Gastroesophageal sphincter (tissue), 3 donors: ENCODE data around the gene KDM5A.

Experiments
- CTCF ChIP-seq, 4 experiments: fragments of 200-600 bp in 2 of 4; fragments of 450-650 bp in 2 of 4; sonication (generic) in 1 of 4; IDR thresholded peaks; one replicate each; pipeline ENCODE4 v1.5.1; 2017 to 2019; ENCODE audit warnings: antibody characterized with exemption in 4 of 4, mild to moderate bottlenecking in 2 of 4, moderate library complexity in 2 of 4
- EP300 ChIP-seq: sonication (generic); formaldehyde crosslinking; IDR thresholded peaks from one replicate; pipeline ENCODE4 v1.6.1; 2017; ENCODE audit warnings: antibody characterized with exemption, mild to moderate bottlenecking
- POLR2A ChIP-seq, 2 donors: fragments of 450-650 bp; IDR thresholded peaks; one replicate each; pipeline ENCODE4 v1.6.1; 2017; ENCODE audit warnings: antibody characterized with exemption in 2 of 2, mild to moderate bottlenecking in 2 of 2, moderate library complexity in 1 of 2
- POLR2AphosphoS5 ChIP-seq: sonication (generic); formaldehyde crosslinking; IDR thresholded peaks from one replicate; pipeline ENCODE4 v1.6.1; 2017; ENCODE audit warnings: antibody characterized with exemption

DNA sequence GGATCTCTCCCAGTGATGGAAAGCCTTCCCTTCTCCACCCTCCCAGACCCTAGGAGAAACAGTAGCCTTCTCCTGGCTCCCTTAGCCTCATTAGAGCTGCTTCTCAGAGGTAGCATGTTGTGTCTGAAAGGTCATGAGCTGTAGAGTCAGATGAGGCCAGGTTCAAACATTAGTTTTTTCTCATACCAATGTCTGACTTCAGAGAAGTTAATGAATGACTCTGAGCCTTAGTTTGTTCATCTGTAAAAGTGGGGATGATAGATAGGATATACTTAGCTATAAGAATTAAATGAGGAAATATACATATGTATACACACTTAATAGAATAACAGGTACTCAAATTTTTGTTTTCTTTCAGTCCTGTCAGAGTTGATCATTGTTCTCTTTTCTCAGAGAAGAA, 127.0 kb downstream of the KDM5A start:
- no peak for TF ChIP-seq CTCF (IDR thresholded peaks at IDR 0.05)
- no peak for TF ChIP-seq EP300
- TF ChIP-seq POLR2AphosphoS5 = no peak
- TF ChIP-seq POLR2A (IDR thresholded peaks at IDR 0.05) = no peak
